K562 (cell line): Measurements from ENCODE around the gene ADPGK. TPM values are rescaled to one million over a fixed set of nuclear protein-coding genes. Genes with fewer than 3 reads are reported as not detected.

Experiments
- ATAC-seq: fragments of 200-7000 bp; cut with Tn5 transposase; 3 replicates; pipeline ENCODE4 v1.9.1; 2020; ENCODE audit warnings: moderate library complexity
- BruUV-seq: library from RNA; stranded (reverse); fragments of 400-500 nt; replicated peaks from 2 replicates; lab custom pipeline; 2021; lab: Mats Ljungman, UMichigan
- CTCF ChIA-PET: fragments of 300-600 bp; formaldehyde crosslinking; extraction: SDS; loops from one replicate; lab custom pipeline; 2021; ENCODE audit warnings: low intra/inter-chr PET ratio; lab: Yijun Ruan, JAX
- POLR2A ChIA-PET: fragments of 300-600, 350-650 bp; sonication (Branson Sonifier 250); formaldehyde crosslinking; extraction: SDS; loops from one replicate; lab custom pipeline; 2021; ENCODE audit warnings: antibody characterized with exemption, inconsistent platforms; lab: Yijun Ruan, JAX
- DNase-seq, 4 experiments: peaks; one replicate each; pipeline versions ENCODE4 v3.0.0 to v3.0.0-alpha.2; 2011 to 2018; ENCODE audit warnings: low spot score in 3 of 4, mixed read lengths in 3 of 4; ENCODE audit errors: extremely low read depth in 1 of 4
- FAIRE-seq: peaks from 2 replicates; lab custom pipeline; 2011; peaks lifted over from hg19 to GRCh38; lab: Jason Lieb, UNC
- H2AFZ ChIP-seq: 2 replicates; pipeline ENCODE4 v1.6.0; 2011; ENCODE audit warnings: low read depth, low read length, control low read depth, inconsistent platforms
- H3K27ac ChIP-seq: fragments of 200-600 bp; 3 replicates; pipeline ENCODE4 v1.8.0; 2011; ENCODE audit warnings: low read depth, mild to moderate bottlenecking, control low read depth, inconsistent platforms, low read length, moderate library complexity, mixed read lengths; ENCODE audit errors: extremely low read depth
- H3K27me3 ChIP-seq, 2 experiments: fragments of 300-600 bp in 1 of 2; 2 replicates in 1 of 2; 3 replicates in 1 of 2; pipeline versions ENCODE4 v1.6.0 to v1.8.0; 2011; ENCODE audit warnings: inconsistent platforms in 2 of 2, low read length in 2 of 2, mild to moderate bottlenecking in 1 of 2, mixed read lengths in 1 of 2, moderate library complexity in 1 of 2; ENCODE audit not compliant: control insufficient read depth in 2 of 2, insufficient read depth in 2 of 2
- H3K36me3 ChIP-seq: fragments of 300-600 bp; 3 replicates; pipeline ENCODE4 v1.8.0; 2011; ENCODE audit warnings: mild to moderate bottlenecking, low read length, inconsistent platforms; ENCODE audit not compliant: control insufficient read depth, insufficient read depth
- H3K4me1 ChIP-seq, 2 experiments: fragments of 200-600 bp in 1 of 2; replicated peaks in 1 of 2; 2 replicates in 1 of 2; 3 replicates in 1 of 2; pipeline versions ENCODE4 v1.5.1 to v1.8.0; 2011; ENCODE audit warnings: inconsistent platforms in 2 of 2, low read length in 2 of 2, mild to moderate bottlenecking in 1 of 2, mixed read lengths in 1 of 2, moderate library complexity in 1 of 2; ENCODE audit not compliant: control insufficient read depth in 2 of 2, insufficient read depth in 2 of 2
- H3K4me2 ChIP-seq: 2 replicates; pipeline ENCODE4 v1.6.1; 2011; ENCODE audit warnings: low read length, control low read depth, inconsistent platforms, mixed read lengths; ENCODE audit not compliant: insufficient read depth
- H3K4me3 ChIP-seq: fragments of 200-600 bp; sonication (generic), shearing (Covaris generic); 2 replicates; pipeline ENCODE4 v1.5.1; 2016; ENCODE audit warnings: control low read depth, inconsistent platforms
- H3K79me2 ChIP-seq: fragments of 200-600 bp; 3 replicates; pipeline ENCODE4 v1.8.0; 2011; ENCODE audit warnings: low read length, inconsistent platforms; ENCODE audit not compliant: control insufficient read depth, insufficient read depth
- H3K9ac ChIP-seq, 2 experiments: 2 replicates each; pipeline versions ENCODE4 v1.6.0 to v1.6.1; 2011; ENCODE audit warnings: low read depth in 2 of 2, low read length in 2 of 2, control low read depth in 1 of 2, inconsistent platforms in 1 of 2, mild to moderate bottlenecking in 1 of 2, mixed read lengths in 1 of 2; ENCODE audit not compliant: insufficient read depth in 1 of 2
- H3K9me1 ChIP-seq: one replicate; pipeline ENCODE4 v1.6.0; 2011; ENCODE audit warnings: inconsistent platforms, mild to moderate bottlenecking, low read length, moderate library complexity; ENCODE audit not compliant: control insufficient read depth, insufficient read depth
- H3K9me3 ChIP-seq: replicated peaks from 2 replicates; pipeline ENCODE4 v1.5.1; 2011; ENCODE audit warnings: low read depth, low read length, inconsistent platforms; ENCODE audit not compliant: control insufficient read depth, insufficient read depth
- H4K20me1 ChIP-seq: replicated peaks from 2 replicates; pipeline ENCODE4 v1.6.1; 2011; ENCODE audit warnings: low read length, inconsistent platforms, mixed read lengths; ENCODE audit not compliant: control insufficient read depth, insufficient read depth
- DEAF1 ChIP-seq: fragments of 450-650 bp; formaldehyde crosslinking; IDR thresholded peaks from 2 replicates; pipeline ENCODE4 v1.4.0; 2020; ENCODE audit warnings: mild to moderate bottlenecking, moderate library complexity
- ELK1 ChIP-seq: sonication (generic); formaldehyde crosslinking; IDR thresholded peaks from 2 replicates; pipeline ENCODE4 v1.8.1; 2022; ENCODE audit warnings: missing genetic modification reagents
- EP400 ChIP-seq: fragments of 450-650 bp; IDR thresholded peaks from 2 replicates; pipeline ENCODE4 v1.6.1; 2017; ENCODE audit warnings: antibody characterized with exemption, mild to moderate bottlenecking, moderate library complexity
- GATA2 ChIP-seq: sonication (generic); formaldehyde crosslinking; IDR thresholded peaks from 2 replicates; pipeline ENCODE4 v1.4.0; 2020; ENCODE audit warnings: mild to moderate bottlenecking, missing genetic modification reagents
- MEF2D ChIP-seq: conservative IDR thresholded peaks from 2 replicates; pipeline ENCODE4 v1.6.1; 2016; ENCODE audit warnings: low read depth, missing genetic modification characterization, missing compliant biosample characterization
- VEZF1 ChIP-seq: fragments of 200-800 bp; sonication (Bioruptor generic); IDR thresholded peaks from 2 replicates; pipeline ENCODE4 v1.6.1; 2017; ENCODE audit warnings: missing genetic modification characterization, missing compliant biosample characterization
- ZBTB26 ChIP-seq: fragments of 450-650 bp; formaldehyde crosslinking; IDR thresholded peaks from 2 replicates; pipeline ENCODE4 v1.4.0; 2022; ENCODE audit warnings: missing genetic modification characterization
- in situ Hi-C: fragments of 300-500 bp; cut with MboI; formaldehyde crosslinking; loops from 4 replicates; pipeline ENCODE4 v1.15.0; 2018; ENCODE audit warnings: inconsistent platforms, mixed read lengths
- intact Hi-C: fragments of 100-400 bp; cut with micrococcal nuclease; formaldehyde crosslinking; loops from 2 replicates; pipeline ENCODE4 v1.14.2; 2022
- polyA plus RNA-seq, 8 experiments: library from polyadenylated mRNA; depleted of rRNA in 4 of 8; stranded (reverse) in 5 of 8; unstranded in 3 of 8; fragments of >200 nt; fragmentation: Nextera tagmentation in 2 of 8; fragmentation: Illumina TruSeq in 1 of 8; extraction: Ambion mirVana in 2 of 8; extraction: Trizol in 1 of 8; gene quantifications; 2 replicates each; pipeline versions ENCODE4 v1.2.1 to v1.2.3, GENCODE V29; 2011 to 2014; ENCODE audit warnings: inconsistent platforms in 1 of 8, missing spikeins in 1 of 8
- total RNA-seq, 7 experiments: library from RNA; depleted of rRNA in 6 of 7; stranded (reverse); fragments of >200 nt in 6 of 7; fragmentation: Illumina TruSeq in 2 of 7; extraction: Trizol in 2 of 7; gene quantifications; 2 replicates each; pipeline versions ENCODE4 v1.2.1 to v1.2.3, GENCODE V29; 2011 to 2021; ENCODE audit warnings: low replicate concordance in 1 of 7

The ADPGK gene
- total and polyA plus RNA-seq, 9 of the 15 experiments (the other 6 are each of a cell fraction or from before 2014, with no cell fraction given), result 13.4 to 97.4 (median 48.5) TPM

GRCh38 chr15:72827226-72827625, 43.7 kb upstream of the ADPGK start:
- ChIA-PET CTCF (interaction anchor here (0.6 kb wide), 1 partner anchor 154 kb away, joined by 3 read pairs; no protein-coding TSS in a partner anchor), POLR2A (no interaction called here)
- Histone ChIP-seq H3K27ac (no peak overlapping the region), H3K9ac (no peak overlapping the region), H3K27me3 (peaks cover 0 to 11% of the 10 kb centered on the region in 2 experiments; a peak in 4 of 5 replicates), H4K20me1 (no peaks in the 10 kb centered on the region; the same call in 1 of the 2 replicates), H3K36me3 (no peaks in the 10 kb centered on the region), H3K4me2 (no peak overlapping the region), H3K9me1 (no peaks in the 10 kb centered on the region), H3K79me2 (no peaks in the 10 kb centered on the region), H3K9me3 (no peaks in the 10 kb centered on the region), H3K4me3 (no peak overlapping the region), H2AFZ (no peak overlapping the region), H3K4me1 (no peaks in the 10 kb centered on the region)
- intact Hi-C loops, result no loop called here
- DNase-seq, result no peak
- no peak for ATAC-seq
- TF ChIP-seq GATA2 (no peak), ZBTB26 (CRISPR knock-in tag) (no peak), VEZF1 (CRISPR knock-in tag) (no peak), MEF2D (no peak), EP400 (no peak), DEAF1 (no peak), ELK1 (CRISPR knock-in tag) (no peak)
- in situ Hi-C loops, result no loop called here
- BruUV-seq, result no TSS peak
- FAIRE-seq, result no peak
